Esophagus muscularis mucosa (tissue), 4 donors: ENCODE measurements around the gene CYB5RL. TPM values are rescaled to one million over a fixed set of nuclear protein-coding genes. Genes with fewer than 3 reads are reported as not detected.

Experiments used
- DNase-seq: peaks from one replicate; pipeline ENCODE4 v3.0.0-alpha.2; 2017; ENCODE audit errors: extremely low spot score
- H3K27ac ChIP-seq, 4 donors: fragments of 200-600 bp; sonication (generic); replicated peaks in 1 of 4; 1 replicate in 3 of 4; 2 replicates in 1 of 4; pipeline ENCODE4 v1.5.1; 2016 to 2019; ENCODE audit warnings: mild to moderate bottlenecking in 1 of 4
- H3K27me3 ChIP-seq, 4 donors: fragments of 200-600 bp; sonication (generic); one replicate each; pipeline versions ENCODE4 v1.5.1 to v1.6.0; 2016 to 2019
- H3K36me3 ChIP-seq, 4 donors: fragments of 200-600 bp; sonication (generic); one replicate each; pipeline ENCODE4 v1.5.1; 2016 to 2019
- H3K4me1 ChIP-seq, 4 donors: fragments of 200-600 bp; sonication (generic); one replicate each; pipeline ENCODE4 v1.5.1; 2016 to 2019
- H3K4me3 ChIP-seq, 4 donors: fragments of 200-600 bp; sonication (generic); 1 replicate in 2 of 4; 2 replicates in 2 of 4; pipeline ENCODE4 v1.5.1; 2016 to 2019; ENCODE audit warnings: mild to moderate bottlenecking in 4 of 4, moderate library complexity in 1 of 4
- H3K9me3 ChIP-seq, 4 donors: fragments of 200-600 bp; sonication (generic); 1 replicate in 3 of 4; 2 replicates in 1 of 4; pipeline ENCODE4 v1.5.1; 2016 to 2019
- CTCF ChIP-seq, 3 experiments: fragments of 200-600 bp in 2 of 3; fragments of 450-650 bp in 1 of 3; sonication (generic) in 2 of 3; IDR thresholded peaks; one replicate each; pipeline ENCODE4 v1.5.1; 2017 to 2019; ENCODE audit warnings: antibody characterized with exemption in 3 of 3, mild to moderate bottlenecking in 2 of 3, moderate library complexity in 1 of 3
- EP300 ChIP-seq: sonication (generic); formaldehyde crosslinking; IDR thresholded peaks from one replicate; pipeline ENCODE4 v1.6.1; 2017; ENCODE audit warnings: antibody characterized with exemption
- POLR2A ChIP-seq: fragments of 450-650 bp; IDR thresholded peaks from one replicate; pipeline ENCODE4 v1.6.1; 2017; ENCODE audit warnings: antibody characterized with exemption, moderate library complexity, mild to moderate bottlenecking, low read depth
- POLR2AphosphoS5 ChIP-seq, 2 donors: sonication (generic); formaldehyde crosslinking; IDR thresholded peaks; one replicate each; pipeline ENCODE4 v1.6.1; 2017; ENCODE audit warnings: antibody characterized with exemption in 2 of 2
- WGBS: methylation state at CpG from one replicate; pipeline ENCODE4 v1.1.5; 2018; 5-methylcytosine and 5-hydroxymethylcytosine counted together
- intact Hi-C: fragments of 100-400 bp; cut with DNase I; formaldehyde crosslinking; loops from one replicate; pipeline ENCODE4 v1.15.1; 2023
- total RNA-seq, 4 donors: library from RNA; depleted of rRNA; stranded (reverse); fragments of >200 nt; gene quantifications; one replicate each; pipeline versions ENCODE4 v1.1.0 to v1.2.1, GENCODE V29; 2016

Gene CYB5RL
- total RNA-seq, 4 donors from 2014 or later: 3.6 to 6.1 (median 3.9) TPM

- H3K36me3 ChIP-seq: no peaks in the 10 kb centered on the region
- no peaks in the 10 kb centered on the region for H3K9me3 ChIP-seq
- no peak overlapping the region for H3K4me3 ChIP-seq
- WGBS: 93% methylated on average over 6 of the region's 6 CpGs
- peaks cover 0 to 9% (median 4%) of the 10 kb centered on the region in 4 donors for H3K4me1 ChIP-seq
- TF ChIP-seq POLR2A (no peak), POLR2AphosphoS5 (IDR thresholded peaks at IDR 0.05) (no peak), EP300 (no peak), CTCF (IDR thresholded peaks at IDR 0.05) (no peak)
- no peak for DNase-seq
- H3K27me3 ChIP-seq: no peaks in the 10 kb centered on the region
- H3K27ac ChIP-seq: no peak overlapping the region
- intact Hi-C loops: no loop called here
Observed at GRCh38 chr1:54157401-54157800, 42.4 kb downstream of the CYB5RL start.

GRCh38 chr1:54156986-54157385 is 42.8 kb downstream of the CYB5RL start:
- H3K36me3 ChIP-seq: no peaks in the 10 kb centered on the region
- peaks cover 0 to 9% (median 4%) of the 10 kb centered on the region in 4 donors for H3K4me1 ChIP-seq
- no peaks in the 10 kb centered on the region for H3K27me3 ChIP-seq
- H3K4me3 ChIP-seq: no peak overlapping the region
- no peaks in the 10 kb centered on the region for H3K9me3 ChIP-seq
- DNase-seq: no peak
- intact Hi-C loops: no loop called here
- H3K27ac ChIP-seq: no peak overlapping the region
- no peak for TF ChIP-seq EP300
- TF ChIP-seq CTCF (IDR thresholded peaks at IDR 0.05): no peak
- TF ChIP-seq POLR2A: no peak
- no peak for TF ChIP-seq POLR2AphosphoS5 (IDR thresholded peaks at IDR 0.05)
- 97% methylated on average over 7 of the region's 7 CpGs for WGBS

GRCh38 chr1:54156201-54156600 is 43.6 kb downstream of the CYB5RL start:
- no peak for TF ChIP-seq EP300
- WGBS: 98% methylated on average over 3 of the region's 3 CpGs
- no peaks in the 10 kb centered on the region for H3K27me3 ChIP-seq
- no peaks in the 10 kb centered on the region for H3K36me3 ChIP-seq
- H3K4me1 ChIP-seq: peaks cover 0 to 9% (median 4%) of the 10 kb centered on the region in 4 donors
- no peak overlapping the region for H3K4me3 ChIP-seq
- intact Hi-C loops: no loop called here
- H3K27ac ChIP-seq: no peak overlapping the region
- no peak for DNase-seq
- H3K9me3 ChIP-seq: no peaks in the 10 kb centered on the region

DNA sequence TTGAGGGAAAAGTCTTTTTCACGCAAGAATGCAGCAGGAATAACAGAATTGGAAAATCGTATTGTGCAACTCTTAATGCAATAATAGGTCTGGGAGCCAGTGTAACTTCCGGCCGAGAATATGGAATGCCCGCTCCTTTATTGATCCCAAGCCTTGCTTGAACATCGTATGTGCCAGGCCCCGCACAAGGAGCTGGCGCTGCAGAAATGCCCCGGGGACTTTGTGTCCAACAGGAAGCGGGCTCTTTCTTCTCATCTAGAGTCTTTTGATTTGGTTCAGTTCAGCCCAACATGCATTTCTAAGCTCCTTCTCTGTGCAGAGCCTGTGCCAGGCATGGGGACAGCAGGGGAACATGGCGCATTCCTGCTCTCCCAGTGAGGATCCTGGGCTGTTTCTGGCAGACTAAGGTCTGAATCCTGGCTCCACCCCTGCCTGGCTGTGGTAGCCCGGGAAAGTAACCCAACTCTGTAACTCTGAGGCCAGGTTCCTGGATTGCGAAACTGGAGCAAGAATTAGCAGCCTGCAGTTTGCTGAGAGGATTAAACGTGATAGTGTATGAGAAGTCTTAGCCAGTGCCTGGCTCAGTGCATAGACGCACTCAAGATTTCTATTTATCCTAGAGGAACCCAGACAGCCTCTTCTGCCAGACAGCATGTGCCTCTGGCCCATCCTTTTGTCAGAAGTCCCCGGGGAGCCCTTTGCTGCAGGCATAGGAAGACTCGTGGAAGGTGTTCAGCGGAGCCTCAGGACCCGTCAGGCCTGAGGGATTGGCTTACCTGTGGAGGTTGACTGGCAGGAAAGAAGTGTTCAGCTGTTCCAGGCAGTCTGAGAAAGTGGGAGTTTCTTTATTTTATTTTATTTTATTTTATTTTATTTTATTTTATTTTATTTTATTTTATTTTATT is 46.0 kb downstream of the CYB5RL start:
- Histone ChIP-seq H3K36me3 (no peaks in the 10 kb centered on the region), H3K4me1 (peaks cover 0 to 9% (median 4%) of the 10 kb centered on the region in 4 donors), H3K27ac (peak overlapping the region in 1 of 4 donors; percentile 54), H3K4me3 (no peak overlapping the region), H3K9me3 (no peaks in the 10 kb centered on the region), H3K27me3 (no peaks in the 10 kb centered on the region)
- 64% methylated on average over 19 of the region's 19 CpGs for whole genome bisulfite sequencing
- intact Hi-C loops: no loop called here
- no peak for TF ChIP-seq POLR2A
- TF ChIP-seq EP300: no peak
- DNase-seq: no peak

- no peak within 1 kb of the TSS for H3K4me3 ChIP-seq
- WGBS: 94% methylated on average over 4 of the region's 5 CpGs
- H3K4me1 ChIP-seq: peaks cover 0 to 9% (median 4%) of the 10 kb centered on the region in 4 donors
- TF ChIP-seq EP300 (no peak), POLR2AphosphoS5 (IDR thresholded peaks at IDR 0.05) (no peak), POLR2A (no peak), CTCF (IDR thresholded peaks at IDR 0.05) (no peak)
- peak within 1 kb of the TSS in 1 of 4 donors; percentile 54 for H3K27ac ChIP-seq
- H3K27me3 ChIP-seq: no peaks in the 10 kb centered on the region
- H3K36me3 ChIP-seq: no peaks in the 10 kb centered on the region
- no peaks in the 10 kb centered on the region for H3K9me3 ChIP-seq
- intact Hi-C loops: no loop called here
- no peak for DNase-seq
Observed at GRCh38 chr1:54152696-54153095, 47.1 kb downstream of the CYB5RL start, which contains the start of gene CDCP2. CDCP2 (minus strand) TSS chr1:54153000; CDS start chr1:54152922, 78 bp downstream.
